PC-3 (cell line): ENCODE data around the gene POLR2E. TPM values are rescaled to one million over a fixed set of nuclear protein-coding genes. Genes with fewer than 3 reads are reported as not detected.

Source experiments
- ATAC-seq: fragments of 200-7000 bp; cut with Tn5 transposase; 2 replicates; pipeline ENCODE4 v1.9.1; 2020; ENCODE audit warnings: mild to moderate bottlenecking, moderate library complexity
- BruUV-seq: library from RNA; stranded (reverse); fragments of 400-500 nt; replicated peaks from 2 replicates; lab custom pipeline; 2021; lab: Mats Ljungman, UMichigan
- CTCF ChIA-PET: fragments of 300-600 bp; sonication (Branson Sonifier 250); formaldehyde crosslinking; loops from one replicate; lab custom pipeline; 2022; ENCODE audit warnings: antibody characterized with exemption; lab: Charles Lee
- POLR2A ChIA-PET: fragments of 300-600 bp; sonication (Branson Sonifier 250); formaldehyde crosslinking; loops from one replicate; lab custom pipeline; 2022; ENCODE audit warnings: antibody characterized with exemption; ENCODE audit not compliant: unreplicated experiment; lab: Charles Lee
- DNase-seq: peaks from one replicate; pipeline ENCODE4 v3.0.0-alpha.2; 2015
- H2AFZ ChIP-seq: fragments of 300-600 bp; sonication (generic); 2 replicates; pipeline ENCODE4 v1.6.0; 2016; ENCODE audit warnings: antibody characterized with exemption, low read length
- H3F3A ChIP-seq: fragments of 300-600 bp; sonication (generic); one replicate; pipeline ENCODE4 v1.6.0; 2017; ENCODE audit warnings: antibody characterized with exemption, low read length, control low read depth, mild to moderate bottlenecking; ENCODE audit not compliant: unreplicated experiment
- H3K27ac ChIP-seq: fragments of 300-600 bp; sonication (generic); 2 replicates; pipeline ENCODE4 v1.5.1; 2016; ENCODE audit warnings: mild to moderate bottlenecking, low read length
- H3K27me3 ChIP-seq: fragments of 300-600 bp; sonication (generic); 2 replicates; pipeline ENCODE4 v1.6.1; 2016; ENCODE audit warnings: low read length, mixed read lengths
- H3K36me3 ChIP-seq: fragments of 300-600 bp; sonication (generic); 2 replicates; pipeline ENCODE4 v1.6.1; 2016; ENCODE audit warnings: low read depth, mixed run types, low read length, mixed read lengths
- H3K4me1 ChIP-seq: fragments of 300-600 bp; sonication (generic); 2 replicates; pipeline ENCODE4 v1.5.1; 2016; ENCODE audit warnings: low read length; ENCODE audit not compliant: insufficient read depth
- H3K4me2 ChIP-seq: fragments of 300-600 bp; sonication (generic); 2 replicates; pipeline ENCODE4 v1.6.0; 2016; ENCODE audit warnings: low read length
- H3K4me3 ChIP-seq: fragments of 300-600 bp; sonication (generic); 2 replicates; pipeline ENCODE4 v1.5.1; 2016; ENCODE audit warnings: mild to moderate bottlenecking, low read length, mixed read lengths
- H3K79me2 ChIP-seq: fragments of 300-600 bp; sonication (generic); 2 replicates; pipeline ENCODE4 v1.6.1; 2017; ENCODE audit warnings: low read length, mixed read lengths
- H3K9ac ChIP-seq: fragments of 300-600 bp; sonication (generic); 2 replicates; pipeline ENCODE4 v1.6.0; 2016; ENCODE audit warnings: mild to moderate bottlenecking, low read length
- H3K9me2 ChIP-seq: fragments of 300-600 bp; sonication (generic); replicated peaks from 2 replicates; pipeline ENCODE4 v1.6.1; 2016; ENCODE audit warnings: mixed run types, low read length, mixed read lengths
- H3K9me3 ChIP-seq: fragments of 300-600 bp; sonication (generic); 2 replicates; pipeline ENCODE4 v1.6.1; 2016; ENCODE audit warnings: low read length, mixed read lengths
- H4K20me1 ChIP-seq: fragments of 300-600 bp; sonication (generic); 2 replicates; pipeline ENCODE4 v1.6.1; 2016; ENCODE audit warnings: low read length, mixed read lengths
- EZH2 ChIP-seq: fragments of 300-600 bp; sonication (generic); IDR thresholded peaks from one replicate; pipeline ENCODE4 v1.6.1; 2017; ENCODE audit warnings: antibody characterized with exemption, mild to moderate bottlenecking, low read length; ENCODE audit not compliant: unreplicated experiment
- EZH2phosphoT487 ChIP-seq: fragments of 300-600 bp; sonication (generic); IDR thresholded peaks from 2 replicates; pipeline ENCODE4 v1.6.1; 2018; ENCODE audit warnings: mild to moderate bottlenecking, antibody characterized with exemption, low read length, borderline replicate concordance
- intact Hi-C: fragments of 100-400 bp; cut with micrococcal nuclease; formaldehyde crosslinking; loops from 2 replicates; pipeline ENCODE4 v1.9.0; 2023
- total RNA-seq: library from RNA; depleted of rRNA; stranded (reverse); fragments of >200 nt; gene quantifications from 2 replicates; pipeline ENCODE4 v1.2.3, GENCODE V29; 2014
- TF ChIP-seq, protein P1 (sequence below): fragments of 300-600 bp; sonication (generic); conservative IDR thresholded peaks from 2 replicates; pipeline ENCODE4 v1.5.1; 2017; ENCODE audit warnings: antibody characterized with exemption, low read depth, mild to moderate bottlenecking, low read length

The POLR2E gene
- total RNA-seq, 1 experiment from 2014 or later, result 375 TPM

- intact Hi-C loops, result no loop called here
- Histone ChIP-seq H3K36me3 (no peaks in the 10 kb centered on the region), H2AFZ (no peak overlapping the region), H3K9me2 (no peaks in the 10 kb centered on the region), H3K9me3 (no peaks in the 10 kb centered on the region), H3K4me2 (peak overlapping the region; percentile 98), H3K4me3 (peak overlapping the region; percentile 93), H3K79me2 (peaks cover 30% of the 10 kb centered on the region), H3K27ac (no peak overlapping the region), H4K20me1 (peaks cover 10% of the 10 kb centered on the region; the same call in 1 of the 2 replicates), H3K9ac (peak overlapping the region; percentile 91), H3K27me3 (no peaks in the 10 kb centered on the region), H3K4me1 (peaks cover 24% of the 10 kb centered on the region), H3F3A (peaks cover 1% of the 10 kb centered on the region)
- no peak for DNase-seq
- POLR2A ChIA-PET, result no interaction called here
- CTCF ChIA-PET, result no interaction called here
- TF ChIP-seq EZH2phosphoT487 (no peak), EZH2 (no peak)
- TF ChIP-seq, protein P1, sequence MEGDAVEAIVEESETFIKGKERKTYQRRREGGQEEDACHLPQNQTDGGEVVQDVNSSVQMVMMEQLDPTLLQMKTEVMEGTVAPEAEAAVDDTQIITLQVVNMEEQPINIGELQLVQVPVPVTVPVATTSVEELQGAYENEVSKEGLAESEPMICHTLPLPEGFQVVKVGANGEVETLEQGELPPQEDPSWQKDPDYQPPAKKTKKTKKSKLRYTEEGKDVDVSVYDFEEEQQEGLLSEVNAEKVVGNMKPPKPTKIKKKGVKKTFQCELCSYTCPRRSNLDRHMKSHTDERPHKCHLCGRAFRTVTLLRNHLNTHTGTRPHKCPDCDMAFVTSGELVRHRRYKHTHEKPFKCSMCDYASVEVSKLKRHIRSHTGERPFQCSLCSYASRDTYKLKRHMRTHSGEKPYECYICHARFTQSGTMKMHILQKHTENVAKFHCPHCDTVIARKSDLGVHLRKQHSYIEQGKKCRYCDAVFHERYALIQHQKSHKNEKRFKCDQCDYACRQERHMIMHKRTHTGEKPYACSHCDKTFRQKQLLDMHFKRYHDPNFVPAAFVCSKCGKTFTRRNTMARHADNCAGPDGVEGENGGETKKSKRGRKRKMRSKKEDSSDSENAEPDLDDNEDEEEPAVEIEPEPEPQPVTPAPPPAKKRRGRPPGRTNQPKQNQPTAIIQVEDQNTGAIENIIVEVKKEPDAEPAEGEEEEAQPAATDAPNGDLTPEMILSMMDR, result no peak
- no TSS peak for BruUV-seq
- no peak for ATAC-seq
Measured at GRCh38 chr19:1093811-1094553, 1.2 kb downstream of the POLR2E start.

DNA sequence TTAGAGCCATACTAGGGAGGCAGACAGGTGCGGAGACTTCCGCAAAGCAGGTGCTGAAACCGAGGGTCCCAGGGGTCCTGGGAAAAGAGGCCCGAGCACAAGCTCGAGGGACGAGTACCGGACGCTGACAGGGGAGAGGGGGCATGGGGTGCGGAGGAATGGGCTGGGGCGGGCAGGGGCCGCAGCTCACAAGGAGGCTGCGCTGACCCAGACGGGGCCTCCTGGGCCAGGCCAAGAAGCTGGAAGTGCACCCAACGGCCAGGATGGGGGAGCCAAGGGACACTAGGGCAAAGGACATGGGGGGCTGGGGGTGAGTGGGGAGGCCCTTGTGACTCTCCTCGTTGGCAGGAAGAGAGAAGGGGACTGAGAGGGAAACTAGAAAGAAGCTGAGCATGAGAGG, 1.8 kb downstream of the POLR2E start:
- Histone ChIP-seq H2AFZ (no peak overlapping the region), H3K9ac (no peak overlapping the region), H3K36me3 (no peaks in the 10 kb centered on the region), H3K9me3 (no peaks in the 10 kb centered on the region), H3K4me1 (peaks cover 18% of the 10 kb centered on the region), H3K27ac (no peak overlapping the region), H4K20me1 (peaks cover 10% of the 10 kb centered on the region; the same call in 1 of the 2 replicates), H3K79me2 (peaks cover 30% of the 10 kb centered on the region), H3K4me2 (peak overlapping the region; percentile 98), H3F3A (no peaks in the 10 kb centered on the region), H3K27me3 (no peaks in the 10 kb centered on the region), H3K4me3 (peak overlapping the region; percentile 93), H3K9me2 (no peaks in the 10 kb centered on the region)
- POLR2A ChIA-PET, result no interaction called here
- BruUV-seq, result no TSS peak
- intact Hi-C loops, result no loop called here
- ATAC-seq (no peak), DNase-seq (no peak)
- CTCF ChIA-PET, result no interaction called here
- TF ChIP-seq, protein P1, result no peak
- TF ChIP-seq EZH2 (no peak), EZH2phosphoT487 (no peak)
